ENCODE results near the gene FKBP1A. TPM values are rescaled to one million over a fixed set of nuclear protein-coding genes. Genes with fewer than 3 reads are reported as not detected.

The FKBP1A gene
- total and polyA plus RNA-seq, 4 experiments from 2014 or later, result 47.0 to 86.4 (median 70.0) TPM

GRCh38 chr20:1375515-1375914, 17.3 kb downstream of the FKBP1A start:
- POLR2A ChIA-PET (ENCODE audit: partially characterized antibody), result no interaction called here

GRCh38 chr20:1374246-1374645, 18.6 kb downstream of the FKBP1A start:
- peaks cover 32% of the 10 kb centered on the region for H3K36me3 ChIP-seq (ENCODE audit: insufficient read depth, low read length)
- H3K27ac ChIP-seq (ENCODE audit: low read depth, low read length), result no peak overlapping the region
- no peaks in the 10 kb centered on the region for H3K9me3 ChIP-seq (ENCODE audit: control insufficient read depth in 1 of 2, low read length in 2 of 2)
- Mint-ChIP-seq H3K27ac (peak overlapping the region in 1 of 7 donors; percentile 24), H3K27me3 (no peaks in the 10 kb centered on the region), H3K4me3 (no peak overlapping the region), H3K4me1 (peaks cover 37 to 61% (median 57%) of the 10 kb centered on the region in 4 donors), H3K9me3 (peaks cover 0 to 2% (median 0%) of the 10 kb centered on the region in 8 donors), H3K36me3 (peaks cover 28 to 71% of the 10 kb centered on the region in 2 donors)
- no peaks in the 10 kb centered on the region for H3K27me3 ChIP-seq (ENCODE audit: insufficient read depth, low read length)
- DNase-seq, result no peak
- peaks cover 36% of the 10 kb centered on the region for H3K4me1 ChIP-seq (ENCODE audit: insufficient read depth, low read length)
- ChIA-PET CTCF (ENCODE audit: partially characterized antibody) (interaction anchor here (2.3 kb wide), 1 partner anchor 61 kb away, joined by 4 read pairs; no protein-coding TSS in a partner anchor), POLR2A (ENCODE audit: partially characterized antibody) (no interaction called here)
- intact Hi-C loops (cut with micrococcal nuclease), result no loop called here
- H3K4me3 ChIP-seq (ENCODE audit: low read length in 2 of 2), result no peak overlapping the region

More at GRCh38 chr20:1375515-1375914, 17.3 kb downstream of the FKBP1A start:
- Mint-ChIP-seq H3K27ac (peak overlapping the region in 4 of 7 donors; percentile 48 to 75 (median 62)), H3K4me1 (peaks cover 43 to 73% (median 68%) of the 10 kb centered on the region in 4 donors), H3K9me3 (peaks cover 0 to 2% (median 0%) of the 10 kb centered on the region in 8 donors), H3K4me3 (no peak overlapping the region), H3K36me3 (peaks cover 24 to 66% of the 10 kb centered on the region in 2 donors), H3K27me3 (no peaks in the 10 kb centered on the region)
- Histone ChIP-seq H3K4me3 (ENCODE audit: low read length in 2 of 2) (no peak overlapping the region), H3K9me3 (ENCODE audit: control insufficient read depth in 1 of 2, low read length in 2 of 2) (no peaks in the 10 kb centered on the region), H3K27ac (ENCODE audit: low read depth, low read length) (no peak overlapping the region), H3K4me1 (ENCODE audit: insufficient read depth, low read length) (peaks cover 49% of the 10 kb centered on the region), H3K27me3 (ENCODE audit: insufficient read depth, low read length) (no peaks in the 10 kb centered on the region), H3K36me3 (ENCODE audit: insufficient read depth, low read length) (peaks cover 32% of the 10 kb centered on the region)
- DNase-seq, result no peak
- CTCF ChIA-PET (ENCODE audit: partially characterized antibody), result interaction anchor here (2.3 kb wide), 1 partner anchor 63 kb away, joined by 4 read pairs; no protein-coding TSS in a partner anchor
- intact Hi-C loops (cut with micrococcal nuclease), result no loop called here

GRCh38 chr20:1373614-1374013, 19.2 kb downstream of the FKBP1A start:
- H3K27ac ChIP-seq (ENCODE audit: low read depth, low read length), result no peak overlapping the region
- no peak overlapping the region for H3K4me3 ChIP-seq (ENCODE audit: low read length in 2 of 2)
- peaks cover 30% of the 10 kb centered on the region for H3K4me1 ChIP-seq (ENCODE audit: insufficient read depth, low read length)
- intact Hi-C loops (cut with micrococcal nuclease), result no loop called here
- Mint-ChIP-seq H3K27ac (peak overlapping the region in 4 of 7 donors; percentile 5 to 83 (median 20)), H3K4me3 (no peak overlapping the region), H3K27me3 (no peaks in the 10 kb centered on the region), H3K36me3 (peaks cover 30 to 73% of the 10 kb centered on the region in 2 donors), H3K9me3 (peaks cover 0 to 2% (median 0%) of the 10 kb centered on the region in 8 donors), H3K4me1 (peaks cover 30 to 61% (median 50%) of the 10 kb centered on the region in 4 donors)
- ChIA-PET POLR2A (ENCODE audit: partially characterized antibody) (no interaction called here), CTCF (ENCODE audit: partially characterized antibody) (interaction anchor here (2.3 kb wide), 1 partner anchor 61 kb away, joined by 4 read pairs; no protein-coding TSS in a partner anchor)
- H3K36me3 ChIP-seq (ENCODE audit: insufficient read depth, low read length), result peaks cover 32% of the 10 kb centered on the region
- H3K9me3 ChIP-seq (ENCODE audit: control insufficient read depth in 1 of 2, low read length in 2 of 2), result no peaks in the 10 kb centered on the region
- no peaks in the 10 kb centered on the region for H3K27me3 ChIP-seq (ENCODE audit: insufficient read depth, low read length)
- DNase-seq, result no peak

- peaks cover 0 to 2% (median 0%) of the 10 kb centered on the region in 8 donors for H3K9me3 Mint-ChIP-seq
- ChIA-PET CTCF (ENCODE audit: partially characterized antibody) (interaction anchor here (2.3 kb wide), 1 partner anchor 60 kb away, joined by 4 read pairs; no protein-coding TSS in a partner anchor), POLR2A (ENCODE audit: partially characterized antibody) (interaction anchor here (0.7 kb wide), 1 partner anchor 9 kb away, joined by 3 read pairs; no protein-coding TSS in a partner anchor)
- no peaks in the 10 kb centered on the region for H3K9me3 ChIP-seq (ENCODE audit: control insufficient read depth in 1 of 2, low read length in 2 of 2)
- H3K4me3 ChIP-seq (ENCODE audit: low read length in 2 of 2), result no peak overlapping the region
- peaks cover 24 to 59% (median 45%) of the 10 kb centered on the region in 4 donors for H3K4me1 Mint-ChIP-seq
- no peaks in the 10 kb centered on the region for H3K27me3 ChIP-seq (ENCODE audit: insufficient read depth, low read length)
- DNase-seq, result no peak
- peaks cover 32% of the 10 kb centered on the region for H3K36me3 ChIP-seq (ENCODE audit: insufficient read depth, low read length)
- H3K36me3 Mint-ChIP-seq, result peaks cover 35 to 75% of the 10 kb centered on the region in 2 donors
- peaks cover 24% of the 10 kb centered on the region for H3K4me1 ChIP-seq (ENCODE audit: insufficient read depth, low read length)
- H3K4me3 Mint-ChIP-seq, result no peak overlapping the region
- H3K27me3 Mint-ChIP-seq, result no peaks in the 10 kb centered on the region
- no peak overlapping the region for H3K27ac ChIP-seq (ENCODE audit: low read depth, low read length)
- peak overlapping the region in 2 of 7 donors; percentile 9 to 52 for H3K27ac Mint-ChIP-seq
- intact Hi-C loops (cut with micrococcal nuclease), result no loop called here
These were observed 19.8 kb downstream of the FKBP1A start for GRCh38 chr20:1373036-1373435.

GRCh38 chr20:1371830-1372539, 20.9 kb downstream of the FKBP1A start:
- ChIA-PET CTCF (ENCODE audit: partially characterized antibody) (no interaction called here), POLR2A (ENCODE audit: partially characterized antibody) (no interaction called here)
- Mint-ChIP-seq H3K4me1 (peaks cover 18 to 57% (median 34%) of the 10 kb centered on the region in 4 donors), H3K4me3 (no peak overlapping the region), H3K9me3 (peaks cover 0 to 2% (median 0%) of the 10 kb centered on the region in 8 donors), H3K36me3 (peaks cover 44 to 78% of the 10 kb centered on the region in 2 donors), H3K27me3 (no peaks in the 10 kb centered on the region), H3K27ac (peak overlapping the region in 5 of 7 donors; percentile 13 to 77 (median 36))
- Histone ChIP-seq H3K4me1 (ENCODE audit: insufficient read depth, low read length) (peaks cover 14% of the 10 kb centered on the region), H3K36me3 (ENCODE audit: insufficient read depth, low read length) (peaks cover 37% of the 10 kb centered on the region), H3K27me3 (ENCODE audit: insufficient read depth, low read length) (no peaks in the 10 kb centered on the region), H3K9me3 (ENCODE audit: control insufficient read depth in 1 of 2, low read length in 2 of 2) (no peaks in the 10 kb centered on the region), H3K4me3 (ENCODE audit: low read length in 2 of 2) (no peak overlapping the region), H3K27ac (ENCODE audit: low read depth, low read length) (no peak overlapping the region)
- DNase-seq, result no peak
- intact Hi-C loops (cut with micrococcal nuclease), result no loop called here

GRCh38 chr20:1371202-1371782, 21.6 kb downstream of the FKBP1A start:
- no peak overlapping the region for H3K4me3 Mint-ChIP-seq
- no peak overlapping the region for H3K27ac ChIP-seq (ENCODE audit: low read depth, low read length)
- H3K4me1 Mint-ChIP-seq, result peaks cover 13 to 51% (median 31%) of the 10 kb centered on the region in 4 donors
- H3K9me3 Mint-ChIP-seq, result peaks cover 0 to 2% (median 0%) of the 10 kb centered on the region in 8 donors
- intact Hi-C loops (cut with micrococcal nuclease), result no loop called here
- POLR2A ChIA-PET (ENCODE audit: partially characterized antibody), result no interaction called here
- H3K36me3 Mint-ChIP-seq, result peaks cover 49 to 74% of the 10 kb centered on the region in 2 donors
- H3K36me3 ChIP-seq (ENCODE audit: insufficient read depth, low read length), result peaks cover 37% of the 10 kb centered on the region
- H3K27me3 ChIP-seq (ENCODE audit: insufficient read depth, low read length), result no peaks in the 10 kb centered on the region
- H3K27ac Mint-ChIP-seq, result peak overlapping the region in 6 of 7 donors; percentile 4 to 61 (median 44)
- no peaks in the 10 kb centered on the region for H3K27me3 Mint-ChIP-seq
- H3K9me3 ChIP-seq (ENCODE audit: control insufficient read depth in 1 of 2, low read length in 2 of 2), result no peaks in the 10 kb centered on the region
- CTCF ChIA-PET (ENCODE audit: partially characterized antibody), result no interaction called here
- peaks cover 9% of the 10 kb centered on the region for H3K4me1 ChIP-seq (ENCODE audit: insufficient read depth, low read length)
- no peak overlapping the region for H3K4me3 ChIP-seq (ENCODE audit: low read length in 2 of 2)
- DNase-seq, result no peak

- H3K4me1 ChIP-seq (ENCODE audit: insufficient read depth, low read length), result peaks cover 2% of the 10 kb centered on the region
- no peak overlapping the region for H3K4me3 ChIP-seq (ENCODE audit: low read length in 2 of 2)
- H3K4me3 Mint-ChIP-seq, result no peak overlapping the region
- ChIA-PET CTCF (ENCODE audit: partially characterized antibody) (no interaction called here), POLR2A (ENCODE audit: partially characterized antibody) (no interaction called here)
- no peak overlapping the region for H3K27ac ChIP-seq (ENCODE audit: low read depth, low read length)
- intact Hi-C loops (cut with micrococcal nuclease), result no loop called here
- H3K27ac Mint-ChIP-seq, result peak overlapping the region in 2 of 7 donors; percentile 40 to 82
- no peaks in the 10 kb centered on the region for H3K27me3 Mint-ChIP-seq
- H3K9me3 ChIP-seq (ENCODE audit: control insufficient read depth in 1 of 2, low read length in 2 of 2), result no peaks in the 10 kb centered on the region
- H3K36me3 Mint-ChIP-seq, result peaks cover 51 to 70% of the 10 kb centered on the region in 2 donors
- DNase-seq, result no peak
- H3K27me3 ChIP-seq (ENCODE audit: insufficient read depth, low read length), result no peaks in the 10 kb centered on the region
- H3K9me3 Mint-ChIP-seq, result peaks cover 0 to 2% (median 0%) of the 10 kb centered on the region in 8 donors
- peaks cover 37% of the 10 kb centered on the region for H3K36me3 ChIP-seq (ENCODE audit: insufficient read depth, low read length)
- peaks cover 8 to 49% (median 27%) of the 10 kb centered on the region in 4 donors for H3K4me1 Mint-ChIP-seq
These were observed 22.2 kb downstream of the FKBP1A start for GRCh38 chr20:1370548-1371110.
